Activated T-helper 1 cell treated with Interleukin-2 at 50 U/mL for 16 hours (primary cell): ENCODE data around the gene FAM83D.
"Not testable (repeated sequence)": the region's sequence is repeated elsewhere in the genome, so short reads cannot be mapped to it uniquely, and the experiment has no call there.

ENCODE experiments used
- DNase-seq: peaks from one replicate; pipeline ENCODE4 v3.0.0-alpha.2; 2020; ENCODE audit warnings: low read depth

Gene FAM83D

DNA sequence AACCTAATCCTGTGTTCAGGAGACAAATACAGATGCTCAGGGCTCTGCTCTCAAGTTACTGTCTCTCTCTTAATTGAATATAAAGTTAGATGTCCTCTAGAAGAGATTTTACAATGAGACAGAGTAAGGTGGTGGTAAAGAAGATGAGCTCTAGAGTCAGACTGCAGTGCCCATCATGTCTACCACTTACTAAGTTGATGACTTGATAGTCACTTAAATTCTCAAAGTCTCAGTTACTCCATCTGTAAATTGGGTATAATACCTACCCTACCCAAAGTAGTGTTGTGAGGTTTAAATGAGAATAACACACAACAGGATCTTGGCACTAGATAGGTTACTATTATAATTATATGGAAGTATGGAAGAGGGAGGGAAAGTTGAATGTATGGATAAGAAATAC is 37.5 kb downstream of the FAM83D start:
- no peak for DNase-seq

DNA sequence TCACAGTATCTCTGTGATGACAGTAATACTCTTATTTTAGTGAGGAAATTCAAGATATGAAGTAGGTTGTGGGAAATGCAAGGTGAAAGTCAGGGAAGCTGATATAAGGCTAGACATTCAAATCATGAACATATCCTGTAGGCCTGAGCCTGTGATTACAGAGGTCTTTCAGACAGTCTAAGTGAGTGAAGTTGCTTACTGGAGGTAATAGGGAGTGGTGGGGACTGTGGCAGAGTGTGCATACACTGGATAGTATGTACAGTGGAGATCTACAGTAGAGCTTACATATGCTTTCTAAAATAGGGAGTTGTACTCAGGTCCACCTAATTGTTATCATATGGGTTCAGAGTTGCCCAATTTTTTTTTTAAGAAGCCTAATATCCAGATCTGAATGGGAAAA is 39.0 kb downstream of the FAM83D start:
- no peak for DNase-seq

DNA sequence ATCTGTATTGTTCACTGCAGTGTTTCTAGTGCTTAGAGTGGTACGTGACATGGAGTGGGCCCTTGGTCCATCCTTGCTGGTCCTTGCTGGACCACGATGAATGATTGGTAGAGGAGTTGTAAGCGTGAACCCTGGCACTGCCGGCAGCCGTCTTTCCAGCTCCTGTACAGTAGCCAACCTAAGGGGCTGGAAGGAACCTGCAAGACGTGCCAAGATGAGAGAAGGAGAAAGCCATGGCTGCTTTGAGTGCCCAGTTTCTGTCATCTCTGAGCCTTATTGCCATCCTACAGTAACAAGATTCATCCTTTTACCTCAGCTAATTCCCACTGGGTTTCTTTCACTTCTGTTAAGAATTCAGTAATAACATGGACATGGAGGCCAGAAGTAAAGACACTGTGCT is 41.9 kb downstream of the FAM83D start:
- DNase-seq: no peak

DNA sequence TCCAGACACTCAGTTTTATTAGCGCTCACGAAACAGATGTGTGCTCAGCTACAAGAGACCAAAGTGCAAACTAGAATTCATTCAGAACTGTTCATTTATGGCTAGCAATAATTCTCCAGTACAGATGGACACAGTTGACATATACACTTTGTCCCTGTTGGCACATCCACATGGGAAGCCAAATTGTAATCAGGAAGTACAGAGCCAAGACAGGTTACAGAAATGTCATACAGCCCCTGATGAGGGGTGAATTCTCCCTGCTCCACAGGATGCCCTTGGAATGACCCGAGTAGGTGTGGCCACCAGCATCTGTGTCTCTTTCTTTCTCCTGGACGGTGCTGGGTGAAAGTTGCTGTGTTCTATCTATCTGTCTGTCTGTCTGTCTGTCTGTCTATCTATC is 43.5 kb downstream of the FAM83D start:
- no peak for DNase-seq

DNA sequence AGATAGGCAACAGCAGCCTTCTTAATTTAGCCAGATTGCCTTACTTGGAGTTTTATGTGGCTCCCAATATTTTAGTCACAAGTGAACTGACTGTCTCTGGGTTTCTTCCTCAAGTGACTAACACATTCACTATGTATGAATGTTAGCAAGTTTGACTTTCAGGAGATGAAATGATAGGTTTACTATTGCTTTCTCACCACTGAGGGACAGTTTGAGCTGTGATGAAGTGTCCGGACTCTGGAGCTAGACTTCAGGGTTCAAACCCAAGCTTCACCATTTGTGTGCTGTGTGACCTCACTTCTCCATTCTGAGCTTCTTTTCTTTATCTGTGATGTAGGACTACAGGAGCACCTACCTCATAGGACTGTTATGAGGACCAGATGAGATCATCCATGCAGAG is 44.1 kb downstream of the FAM83D start:
- DNase-seq: no peak

DNA sequence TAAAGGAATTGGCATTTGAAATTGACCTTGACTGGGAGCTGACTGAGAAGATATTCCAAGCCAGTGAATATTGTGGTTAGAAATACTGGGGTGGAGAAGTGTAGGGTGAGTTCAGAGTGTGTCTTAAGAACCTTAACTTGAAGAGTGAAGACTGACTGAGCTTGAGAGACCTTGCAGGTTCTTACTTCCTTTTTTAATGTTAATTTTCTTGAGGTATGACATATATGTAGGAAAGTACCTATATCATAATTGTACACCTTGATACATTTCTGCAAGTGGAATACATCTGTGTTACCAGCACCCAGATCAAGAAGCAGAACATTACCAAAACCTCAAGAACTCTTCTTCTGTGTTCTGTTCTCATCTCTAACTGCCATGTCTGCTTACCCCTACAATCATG is 46.9 kb downstream of the FAM83D start:
- no peak for DNase-seq

DNA sequence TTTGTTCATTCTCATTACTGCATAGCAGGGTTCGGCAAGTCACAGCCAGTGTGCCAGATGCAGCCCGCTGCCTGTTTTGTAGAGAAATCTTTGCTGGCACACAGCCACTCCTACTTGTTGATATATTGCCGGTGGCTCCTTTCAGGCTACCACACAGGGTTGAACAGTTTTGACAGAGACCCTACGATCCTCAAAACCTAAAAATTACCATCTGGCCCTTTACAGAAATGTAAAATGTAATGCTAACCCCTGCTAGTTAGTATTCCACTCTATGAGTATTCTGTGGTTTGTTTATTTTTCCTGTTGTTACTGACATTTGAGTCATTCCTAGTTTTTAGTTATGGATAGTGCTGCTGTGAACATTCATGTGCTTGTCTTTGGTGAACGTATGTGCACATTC is 47.4 kb downstream of the FAM83D start:
- DNase-seq: no peak

DNA sequence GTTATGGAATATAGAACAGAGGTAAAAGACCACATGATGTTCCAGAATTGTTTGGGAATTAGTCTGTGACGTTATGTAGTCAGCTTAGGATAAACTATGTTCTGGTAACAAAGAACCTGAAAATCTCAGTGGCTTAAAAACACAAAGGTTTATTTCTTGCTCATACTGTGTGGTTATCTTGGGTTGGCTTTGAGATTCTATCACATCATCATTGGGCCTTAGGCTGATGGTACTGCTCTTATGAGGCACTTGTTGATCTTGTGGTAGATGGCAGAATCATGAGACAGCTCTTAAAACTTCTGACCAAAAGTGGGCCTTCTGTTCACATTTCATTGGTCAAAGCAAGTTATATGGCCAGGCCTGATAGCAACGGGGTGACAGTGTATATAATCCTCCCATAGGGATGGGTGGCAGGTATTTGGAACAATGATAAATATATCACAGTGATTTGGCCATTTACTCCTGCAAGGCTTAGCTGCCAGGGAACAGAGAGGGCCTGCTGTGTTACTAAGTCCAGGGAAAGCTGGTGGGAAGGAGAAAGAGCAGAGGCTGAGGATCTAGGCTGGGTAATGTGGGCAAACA is 49.4 kb downstream of the FAM83D start:
- DNase-seq: no peak

DNA sequence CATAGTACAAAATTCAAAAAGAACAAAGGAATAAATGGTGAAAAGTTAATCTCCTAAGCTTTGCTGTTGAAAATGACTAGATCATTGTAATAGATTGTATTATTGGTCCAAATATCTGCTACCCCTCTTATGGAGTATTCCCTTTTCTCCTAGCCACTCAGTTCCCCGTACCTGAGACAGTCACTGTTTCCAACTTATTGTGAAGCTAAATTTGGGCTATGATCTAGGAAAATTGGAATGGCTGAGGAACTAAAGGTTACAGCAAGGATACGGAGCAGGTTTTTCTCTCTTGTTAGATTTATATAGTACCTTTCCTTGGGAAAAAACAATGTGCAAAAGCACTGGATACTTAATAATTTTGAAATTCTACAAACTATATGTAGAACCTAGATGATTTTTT is 53.2 kb downstream of the FAM83D start:
- no peak for DNase-seq

DNA sequence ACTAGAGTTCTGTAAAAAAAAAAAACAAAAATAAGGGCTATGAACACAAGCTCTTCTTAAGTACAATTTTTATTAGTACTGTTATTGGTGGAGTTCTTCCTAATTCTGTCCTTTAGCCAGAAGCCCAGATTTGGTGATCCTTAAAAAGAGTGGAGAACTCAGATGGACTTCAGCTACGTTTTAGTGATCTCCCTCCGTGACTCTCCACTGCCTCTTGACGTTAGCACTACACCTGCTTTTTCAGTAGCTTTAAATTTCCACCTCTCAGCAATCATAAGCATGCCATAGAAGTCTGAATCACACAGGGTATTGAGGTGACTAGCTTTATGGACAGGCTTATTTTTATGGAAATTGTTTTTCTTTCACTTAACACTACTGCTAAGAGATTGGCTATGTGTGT is 53.6 kb downstream of the FAM83D start:
- DNase-seq: no peak

DNA sequence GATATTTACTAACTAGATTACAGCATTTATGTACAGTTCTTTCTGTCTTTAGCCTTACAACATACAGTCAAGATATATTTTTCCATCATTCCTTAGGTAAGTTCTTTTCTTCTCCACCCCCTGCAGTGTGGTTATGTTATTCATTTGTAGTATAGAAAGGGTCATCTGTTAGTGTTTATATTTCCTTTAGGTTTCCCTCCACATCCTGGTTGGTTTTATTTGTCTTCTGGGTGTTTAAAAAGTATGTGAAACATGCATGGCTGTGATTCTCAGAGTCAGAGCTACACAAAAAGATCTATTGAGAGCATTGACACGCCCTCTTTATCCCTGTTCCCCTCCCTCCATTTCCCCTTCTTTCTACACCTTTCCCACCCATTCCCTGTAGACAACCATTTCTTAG is 56.1 kb downstream of the FAM83D start:
- no peak for DNase-seq

DNA sequence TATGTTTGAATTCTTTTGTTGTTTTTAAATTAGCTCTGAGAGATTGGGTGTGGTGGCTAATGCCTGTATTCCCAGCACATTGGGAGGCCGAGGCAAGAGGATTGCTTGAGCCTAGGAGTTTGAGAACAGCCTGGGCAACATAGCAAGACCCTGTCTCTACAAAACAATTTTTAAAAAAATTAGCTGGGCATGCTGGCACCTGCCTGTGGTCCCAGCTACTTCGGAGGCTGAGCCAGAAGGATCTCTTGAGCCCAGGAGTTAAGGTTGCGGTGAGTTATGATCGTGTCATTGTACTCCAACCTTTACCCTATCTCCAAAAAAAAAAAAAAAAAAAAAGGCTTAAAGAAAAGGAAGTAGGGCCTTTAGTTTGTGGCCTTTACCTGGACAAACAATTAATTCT is 58.8 kb downstream of the FAM83D start:
- no peak for DNase-seq

DNA sequence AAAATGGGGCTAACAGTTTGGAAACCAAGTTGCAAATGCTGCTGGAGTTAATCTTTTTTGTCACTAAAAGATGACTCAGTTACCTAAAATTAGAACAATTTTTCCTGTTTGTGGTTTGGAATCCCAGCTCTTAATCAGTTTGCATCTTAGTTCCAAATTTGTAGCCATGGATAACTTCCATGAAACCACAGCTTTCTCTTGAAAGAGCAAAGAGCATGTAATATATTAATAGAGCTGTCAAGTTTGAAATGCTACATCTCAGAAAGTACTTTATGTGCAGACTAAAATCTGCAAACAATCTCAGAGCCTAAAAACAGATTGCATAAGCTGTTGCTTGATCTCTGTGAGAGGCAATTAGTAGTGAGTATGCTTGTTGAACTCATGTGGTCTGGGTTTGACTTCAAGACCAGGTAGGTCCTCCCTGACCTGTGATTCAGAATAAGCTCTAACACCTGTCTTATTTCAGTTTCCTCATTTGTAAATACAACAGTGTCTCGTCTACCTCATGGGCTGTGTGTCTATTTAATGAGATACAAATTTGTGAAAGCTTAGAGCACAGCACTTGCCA is 59.5 kb downstream of the FAM83D start:
- DNase-seq: no peak

DNA sequence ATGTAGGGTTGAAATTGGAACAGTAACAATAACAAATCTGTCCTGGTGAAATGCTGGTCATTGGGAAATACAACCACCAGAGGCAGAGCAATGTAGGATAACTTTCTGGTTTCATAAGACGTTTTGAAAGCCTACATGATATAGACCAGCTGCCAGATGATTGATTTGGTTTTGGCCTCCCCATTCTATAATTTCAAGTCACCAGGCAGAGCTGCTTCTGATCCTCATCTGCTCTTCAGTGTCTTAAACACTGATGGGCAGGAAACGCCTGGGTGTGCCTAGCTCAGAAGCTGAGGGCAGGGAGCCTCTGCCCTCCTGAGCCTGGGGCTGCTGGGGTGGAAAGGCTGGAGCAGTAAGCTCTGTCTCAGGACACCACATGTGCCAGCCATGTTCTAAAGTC is 60.4 kb downstream of the FAM83D start:
- DNase-seq: no peak

DNA sequence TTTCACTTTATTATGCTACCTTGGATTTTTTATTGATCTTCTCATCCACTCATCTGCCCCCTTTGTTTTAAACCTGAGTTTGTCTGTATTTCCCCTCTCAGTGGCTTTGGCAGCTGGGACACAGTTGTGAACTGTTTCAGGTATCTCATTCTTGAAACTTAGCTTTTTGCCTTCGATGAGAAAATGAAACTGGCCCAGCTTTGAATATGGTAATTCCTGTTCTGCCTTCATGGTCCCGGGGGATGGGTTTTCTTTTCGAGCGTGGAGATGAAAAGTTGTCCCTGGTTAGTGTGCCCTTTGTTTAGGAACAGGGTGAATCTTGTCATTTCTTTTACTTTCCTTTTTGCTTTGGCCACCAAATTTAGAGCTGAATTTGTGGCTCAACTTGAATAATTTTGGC is 61.6 kb downstream of the FAM83D start:
- DNase-seq: no peak

DNA sequence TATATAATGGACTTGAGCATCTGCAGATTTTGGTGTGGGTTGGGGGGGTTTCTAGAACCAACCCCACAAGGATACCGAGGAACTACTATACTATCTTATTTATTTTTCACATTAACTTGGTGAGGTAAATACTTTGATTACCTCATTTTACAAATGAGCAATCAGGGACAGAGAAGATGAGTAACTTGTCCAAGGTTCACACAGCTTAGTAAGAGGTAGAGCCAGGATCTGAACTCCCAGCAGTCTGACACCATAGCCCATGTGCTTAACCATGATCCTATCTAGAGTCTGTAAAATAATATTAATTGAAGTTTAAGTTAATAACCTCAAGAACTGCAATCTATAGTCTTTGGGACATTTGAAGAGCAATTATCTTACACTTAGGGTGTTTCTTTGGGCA is 64.5 kb downstream of the FAM83D start:
- DNase-seq: no peak

DNA sequence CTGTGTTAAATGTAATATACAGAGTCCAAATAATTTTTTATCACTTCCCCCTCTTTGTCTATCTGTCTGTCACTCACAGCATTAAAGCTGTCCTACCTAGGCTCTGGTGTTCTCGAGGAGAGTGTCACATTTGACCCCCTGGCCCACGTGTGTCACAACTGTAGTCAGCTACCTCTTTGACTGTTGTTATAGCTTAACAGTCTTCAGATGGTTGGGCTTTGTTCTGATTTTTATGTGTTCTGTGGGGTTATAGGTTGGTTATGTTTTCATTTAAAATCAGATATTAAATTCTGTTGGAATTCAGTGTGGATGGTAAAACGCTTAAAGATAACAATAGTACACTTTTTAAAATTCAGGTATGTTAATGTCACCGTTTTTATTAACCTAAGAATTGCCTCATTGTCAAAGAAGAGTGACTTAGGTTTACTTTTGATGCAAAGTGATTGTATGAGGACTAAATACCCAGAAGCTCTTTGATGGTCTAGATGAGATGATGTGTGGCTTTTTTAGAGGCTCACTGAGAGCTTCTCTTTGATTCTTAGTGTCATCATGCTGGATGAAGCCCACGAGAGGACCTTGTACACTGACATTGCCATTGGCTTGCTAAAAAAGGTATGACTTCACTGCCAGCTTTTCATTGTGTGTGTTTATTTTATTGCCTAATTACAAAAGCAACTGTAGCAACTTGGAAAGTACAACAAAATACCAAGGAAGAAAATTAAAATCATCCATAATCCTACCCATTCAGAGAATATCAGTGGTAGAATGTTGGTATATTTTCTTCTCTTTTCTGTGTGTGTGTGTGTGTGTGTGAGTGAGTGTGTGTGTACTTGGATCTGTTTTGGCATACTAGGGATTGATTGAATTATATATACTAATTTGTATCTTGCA is 65.8 kb downstream of the FAM83D start:
- DNase-seq: no peak

DNA sequence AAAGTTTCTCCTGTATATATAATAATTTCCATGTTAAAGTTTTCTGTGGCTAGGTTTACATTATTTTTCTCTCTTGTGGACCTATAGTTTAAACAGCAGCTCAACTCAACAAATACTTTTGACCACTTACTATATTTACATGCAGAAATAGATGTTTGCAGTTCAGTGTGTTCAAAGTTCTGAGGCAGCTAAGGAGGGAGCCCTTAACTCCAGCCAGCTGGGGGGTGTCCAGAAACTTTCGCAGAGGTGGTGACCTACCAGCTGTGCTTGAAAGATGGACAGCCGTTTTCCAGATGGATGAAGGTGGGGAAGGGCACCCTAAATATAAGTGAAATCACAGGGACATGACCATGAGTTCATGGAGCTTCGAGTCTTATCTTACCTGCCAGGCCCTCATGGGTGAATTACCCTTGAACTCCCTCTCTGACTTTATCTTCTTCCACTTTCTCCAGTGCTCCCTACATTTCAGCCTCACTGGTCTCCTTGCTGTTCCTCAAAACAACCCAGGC is 69.4 kb downstream of the FAM83D start:
- no peak for DNase-seq

DNA sequence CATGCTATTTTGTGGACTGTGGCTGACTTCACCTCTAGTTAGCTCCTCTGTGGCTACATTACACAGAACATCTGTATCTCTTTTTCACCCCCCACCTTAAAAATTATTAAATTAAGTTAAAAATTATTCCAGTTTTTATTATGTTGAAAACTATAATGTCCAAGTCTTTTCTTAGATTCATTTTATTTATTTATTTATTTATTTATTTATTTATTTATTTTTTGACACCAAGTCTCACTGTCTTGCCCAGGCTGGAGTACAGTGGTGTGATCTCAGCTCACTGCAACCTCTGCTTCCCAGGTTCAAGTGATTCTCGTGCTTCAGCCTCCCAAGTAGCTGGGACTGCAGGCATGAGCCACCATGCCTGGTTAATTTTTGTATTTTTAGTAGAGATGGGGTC is 70.6 kb downstream of the FAM83D start:
- not testable (repeated sequence) for DNase-seq

DNA sequence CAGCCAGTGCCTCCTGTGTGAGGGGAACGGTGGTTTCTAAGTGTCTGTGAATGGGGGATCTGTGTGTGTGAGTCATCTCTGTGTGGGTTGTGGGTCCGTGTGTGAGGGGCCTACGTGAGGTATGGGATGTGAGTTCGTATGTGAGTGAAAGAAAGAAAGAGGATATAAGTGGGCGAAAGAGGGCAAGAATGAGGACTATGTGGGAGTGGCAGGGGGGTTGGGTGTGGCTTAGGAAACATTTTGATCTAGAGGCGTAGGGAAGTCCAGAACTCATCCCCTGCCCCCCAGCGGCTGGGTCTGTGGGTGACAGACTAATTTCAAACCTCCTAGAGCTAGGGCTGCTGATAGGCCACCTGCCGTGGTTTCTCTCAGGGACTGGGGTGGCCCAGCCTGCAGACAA is 71.4 kb downstream of the FAM83D start:
- no peak for DNase-seq

DNA sequence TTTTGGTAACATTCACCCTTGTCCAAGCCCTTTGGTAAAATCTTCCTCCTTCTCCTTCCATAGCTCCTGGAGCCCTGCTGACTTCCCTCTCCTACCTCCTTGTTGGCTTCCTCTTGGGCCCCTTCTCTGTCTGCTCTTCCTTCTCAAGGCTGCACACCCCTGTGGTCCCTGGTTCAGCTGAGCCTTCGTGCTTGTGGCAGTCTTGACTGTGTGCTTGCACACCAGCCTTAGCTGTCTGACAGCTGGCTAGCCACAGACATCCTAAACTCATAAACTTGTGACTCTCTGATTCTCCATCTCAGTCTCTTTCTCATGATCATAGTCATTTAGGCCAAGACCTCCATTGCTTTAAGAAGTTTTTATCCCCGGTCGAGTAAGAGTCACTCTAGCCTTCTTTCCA is 73.0 kb downstream of the FAM83D start:
- DNase-seq: no peak

DNA sequence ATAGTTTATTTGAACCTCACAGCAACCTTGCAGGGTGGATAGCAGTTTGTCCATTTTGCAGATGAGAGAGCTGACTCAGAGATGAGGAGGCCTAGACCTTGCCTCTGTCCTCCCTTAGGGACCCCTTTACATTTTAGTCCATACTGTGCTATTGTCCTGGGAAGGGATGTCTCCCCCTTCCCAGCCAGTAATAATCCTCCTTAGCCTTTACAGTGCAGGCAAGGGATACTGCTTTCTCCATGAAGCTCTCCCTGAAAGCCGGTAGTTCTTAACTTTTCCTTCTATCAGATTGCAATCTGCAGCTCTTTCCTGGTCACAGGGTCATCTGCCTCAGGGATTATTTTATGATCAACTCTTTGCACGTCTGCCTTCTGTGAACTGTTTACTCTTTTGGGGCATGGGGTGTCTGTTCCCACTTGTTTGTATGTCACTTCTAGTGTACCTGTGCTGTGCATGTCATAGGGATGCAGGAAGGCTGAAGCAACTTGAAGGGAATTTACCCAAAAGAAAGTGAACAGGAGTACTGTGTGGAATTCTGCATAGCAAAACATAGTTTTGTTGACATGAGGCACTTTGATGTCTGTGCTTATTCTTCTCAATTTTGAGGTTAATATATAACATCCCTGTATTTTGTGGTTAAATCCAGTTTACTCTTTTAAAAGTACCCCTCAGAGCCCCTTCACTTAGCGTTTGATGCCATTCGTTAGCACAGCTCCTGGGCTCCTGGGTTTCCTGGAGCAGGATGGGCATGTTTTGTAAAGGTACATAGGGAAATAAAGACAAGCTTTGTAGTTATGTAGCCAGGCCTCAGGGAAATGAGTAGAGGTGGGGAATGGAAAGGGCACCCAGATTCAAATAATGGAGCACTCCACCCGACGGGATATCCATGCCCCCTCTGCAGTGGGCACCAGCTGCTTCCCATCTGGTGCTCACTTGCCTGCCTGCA is 74.0 kb downstream of the FAM83D start:
- no peak for DNase-seq
